GM12864 (cell line): ENCODE measurements around the gene EIPR1.

Experiments
- DNase-seq: peaks from one replicate; pipeline ENCODE4 v3.0.0-alpha.2; 2011; ENCODE audit warnings: low read depth
- H3K4me3 ChIP-seq: 2 replicates; pipeline ENCODE4 v1.5.1; 2011; ENCODE audit warnings: mild to moderate bottlenecking, low read depth, low read length, control low read depth
- CTCF ChIP-seq: IDR thresholded peaks from 2 replicates; pipeline ENCODE4 v1.5.1; 2011; ENCODE audit warnings: low read depth, mild to moderate bottlenecking, moderate library complexity, low read length, control low read depth, inconsistent platforms; ENCODE audit errors: missing control alignments

Gene EIPR1

GRCh38 chr2:3277748-3278520 lies 99.7 kb downstream of the EIPR1 start:
- no peak overlapping the region for H3K4me3 ChIP-seq
- TF ChIP-seq CTCF, result no peak
- no peak for DNase-seq

GRCh38 chr2:3277050-3277747 lies 100.4 kb downstream of the EIPR1 start:
- TF ChIP-seq CTCF, result no peak
- no peak overlapping the region for H3K4me3 ChIP-seq

GRCh38 chr2:3272761-3273160 lies 104.9 kb downstream of the EIPR1 start:
- TF ChIP-seq CTCF, result no peak
- no peak overlapping the region for H3K4me3 ChIP-seq
- no peak for DNase-seq

More at GRCh38 chr2:3277050-3277747, 100.4 kb downstream of the EIPR1 start:
- DNase-seq, result no peak

- no peak for TF ChIP-seq CTCF
- no peak for DNase-seq
- no peak overlapping the region for H3K4me3 ChIP-seq
These were observed 107.5 kb downstream of the EIPR1 start for GRCh38 chr2:3270095-3270478.

GRCh38 chr2:3269425-3270094 lies 108.1 kb downstream of the EIPR1 start:
- no peak for DNase-seq
- TF ChIP-seq CTCF, result no peak
- H3K4me3 ChIP-seq, result no peak overlapping the region

- no peak for TF ChIP-seq CTCF
- no peak for DNase-seq
- H3K4me3 ChIP-seq, result no peak overlapping the region
These were observed 109.0 kb downstream of the EIPR1 start for GRCh38 chr2:3268705-3269029.
